ENCODE results near the gene TMEM163.

The TMEM163 gene

GRCh38 chr2:134522496-134523455, 196.0 kb downstream of the TMEM163 start:
- TF ChIP-seq CTCF (IDR thresholded peaks at IDR 0.05; ENCODE audit: low read depth, low read length, missing control alignments), result no peak
- no peak for DNase-seq
- Histone ChIP-seq H3K27ac (no peak overlapping the region), H3K27me3 (replicated peaks) (no peaks in the 10 kb centered on the region), H3K36me3 (replicated peaks) (no peaks in the 10 kb centered on the region), H3K4me3 (ENCODE audit: low read depth, low read length) (no peak overlapping the region)
- in situ Hi-C loops (cut with HindIII; ENCODE audit: low pct_ligation_motif_present, low sequenced_read_pairs), result no loop called here

GRCh38 chr2:134518101-134518500, 200.7 kb downstream of the TMEM163 start:
- Histone ChIP-seq H3K27ac (no peak overlapping the region), H3K36me3 (replicated peaks) (no peaks in the 10 kb centered on the region), H3K27me3 (replicated peaks) (no peaks in the 10 kb centered on the region), H3K4me3 (ENCODE audit: low read depth, low read length) (no peak overlapping the region)
- no peak for TF ChIP-seq CTCF (IDR thresholded peaks at IDR 0.05; ENCODE audit: low read depth, low read length, missing control alignments)
- no peak for DNase-seq
- in situ Hi-C loops (cut with HindIII; ENCODE audit: low pct_ligation_motif_present, low sequenced_read_pairs), result no loop called here

GRCh38 chr2:134515137-134515536, 203.7 kb downstream of the TMEM163 start:
- no peak for DNase-seq
- Histone ChIP-seq H3K27me3 (replicated peaks) (no peaks in the 10 kb centered on the region), H3K36me3 (replicated peaks) (no peaks in the 10 kb centered on the region), H3K27ac (no peak overlapping the region), H3K4me3 (ENCODE audit: low read depth, low read length) (no peak overlapping the region)
- no peak for TF ChIP-seq CTCF (IDR thresholded peaks at IDR 0.05; ENCODE audit: low read depth, low read length, missing control alignments)
- in situ Hi-C loops (cut with HindIII; ENCODE audit: low pct_ligation_motif_present, low sequenced_read_pairs), result no loop called here

- no peaks in the 10 kb centered on the region for H3K27me3 ChIP-seq (replicated peaks)
- TF ChIP-seq CTCF (IDR thresholded peaks at IDR 0.05; ENCODE audit: low read depth, low read length, missing control alignments), result no peak
- no peak overlapping the region for H3K4me3 ChIP-seq (ENCODE audit: low read depth, low read length)
- no peak for DNase-seq
- in situ Hi-C loops (cut with HindIII; ENCODE audit: low pct_ligation_motif_present, low sequenced_read_pairs), result no loop called here
- no peak overlapping the region for H3K27ac ChIP-seq
- H3K36me3 ChIP-seq (replicated peaks), result no peaks in the 10 kb centered on the region
Measured at GRCh38 chr2:134513465-134513804, 205.4 kb downstream of the TMEM163 start.

GRCh38 chr2:134512734-134513464, 205.9 kb downstream of the TMEM163 start:
- Histone ChIP-seq H3K27ac (no peak overlapping the region), H3K4me3 (ENCODE audit: low read depth, low read length) (no peak overlapping the region), H3K36me3 (replicated peaks) (no peaks in the 10 kb centered on the region), H3K27me3 (replicated peaks) (no peaks in the 10 kb centered on the region)
- in situ Hi-C loops (cut with HindIII; ENCODE audit: low pct_ligation_motif_present, low sequenced_read_pairs), result no loop called here
- DNase-seq, result no peak
- TF ChIP-seq CTCF (IDR thresholded peaks at IDR 0.05; ENCODE audit: low read depth, low read length, missing control alignments), result no peak

Measured in brain microvascular endothelial cell (primary cell).